Thyroid gland (tissue), 4 donors: ENCODE data around the gene PAK2.

ENCODE experiments used
- CTCF ChIP-seq, 6 experiments: fragments of 200-600 bp in 3 of 6; fragments of 450-650 bp in 3 of 6; sonication (generic) in 3 of 6; IDR thresholded peaks; one replicate each; pipeline ENCODE4 v1.5.1; 2016 to 2019; ENCODE audit warnings: antibody characterized with exemption in 6 of 6, mild to moderate bottlenecking in 2 of 6, inconsistent platforms in 1 of 6, moderate library complexity in 1 of 6
- POLR2A ChIP-seq, 2 donors: fragments of 450-650 bp; IDR thresholded peaks; one replicate each; pipeline ENCODE4 v1.6.1; 2017; ENCODE audit warnings: antibody characterized with exemption in 2 of 2, mild to moderate bottlenecking in 2 of 2, moderate library complexity in 1 of 2

DNA sequence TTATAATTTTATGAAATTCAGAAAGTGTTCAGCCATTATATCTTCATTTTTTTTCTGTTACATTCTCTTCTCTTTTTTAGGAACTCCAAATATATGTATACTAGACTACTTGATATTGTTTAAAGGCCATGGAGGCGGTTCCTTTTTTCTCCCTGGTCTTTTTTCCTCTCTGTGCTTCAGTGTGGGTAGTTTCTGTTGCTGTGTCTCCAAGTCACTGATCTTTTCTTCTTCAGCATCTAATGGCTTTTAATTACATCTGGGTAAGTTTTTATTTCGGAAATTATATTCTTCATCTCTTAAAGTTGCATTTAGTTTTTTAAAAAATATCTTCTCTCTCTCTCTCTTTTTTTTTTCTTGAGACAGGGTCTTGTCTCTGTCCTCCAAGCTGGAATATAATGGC, 18.6 kb upstream of the PAK2 start:
- TF ChIP-seq CTCF (IDR thresholded peaks at IDR 0.05): no peak
- no peak for TF ChIP-seq POLR2A (IDR thresholded peaks at IDR 0.05)
